Neuronal stem cell (in vitro differentiated cells): Measurements from ENCODE around the gene EML1.

ENCODE experiments used
- DNase-seq: peaks from one replicate; pipeline ENCODE4 v3.0.0-alpha.2; 2013; ENCODE audit warnings: low spot score
- H2AFZ ChIP-seq: one replicate; pipeline ENCODE4 v1.6.1; 2013; ENCODE audit warnings: mild to moderate bottlenecking, low read length, inconsistent platforms
- H2AK5ac ChIP-seq: 2 replicates; pipeline ENCODE4 v1.6.1; 2013; ENCODE audit warnings: low read depth, mild to moderate bottlenecking, inconsistent platforms, low read length, moderate library complexity, mixed read lengths
- H2BK120ac ChIP-seq: 2 replicates; pipeline ENCODE4 v1.6.1; 2013; ENCODE audit warnings: low read depth, mild to moderate bottlenecking, inconsistent platforms, low read length, moderate library complexity, mixed read lengths
- H2BK12ac ChIP-seq: one replicate; pipeline ENCODE4 v1.6.1; 2013; ENCODE audit warnings: low read length, inconsistent platforms
- H2BK15ac ChIP-seq: 2 replicates; pipeline ENCODE4 v1.6.1; 2013; ENCODE audit warnings: mild to moderate bottlenecking, low read length, inconsistent platforms, mixed read lengths
- H2BK5ac ChIP-seq: one replicate; pipeline ENCODE4 v1.6.1; 2013; ENCODE audit warnings: inconsistent platforms, mild to moderate bottlenecking, low read length, moderate library complexity
- H3K14ac ChIP-seq: one replicate; pipeline ENCODE4 v1.6.1; 2013; ENCODE audit warnings: low read length, inconsistent platforms
- H3K18ac ChIP-seq: 2 replicates; pipeline ENCODE4 v1.6.1; 2013; ENCODE audit warnings: low read length, inconsistent platforms
- H3K23ac ChIP-seq: 2 replicates; pipeline ENCODE4 v1.6.1; 2013; ENCODE audit warnings: low read depth, mild to moderate bottlenecking, mixed read lengths, low read length, inconsistent platforms; ENCODE audit not compliant: poor library complexity
- H3K27ac ChIP-seq: replicated peaks from 3 replicates; pipeline ENCODE4 v1.5.1; 2013; ENCODE audit warnings: low read length, inconsistent platforms
- H3K27me3 ChIP-seq, 3 experiments: 2 replicates each; pipeline ENCODE4 v1.6.1; 2013; ENCODE audit warnings: low read length in 3 of 3, mild to moderate bottlenecking in 2 of 3, inconsistent platforms in 1 of 3, low read depth in 1 of 3, mixed read lengths in 1 of 3, moderate library complexity in 1 of 3; ENCODE audit not compliant: control insufficient read depth in 3 of 3, insufficient read depth in 3 of 3
- H3K36me3 ChIP-seq, 2 donors: replicated peaks in 1 of 2; 2 replicates each; pipeline ENCODE4 v1.6.1; 2013; ENCODE audit warnings: low read length in 2 of 2; ENCODE audit not compliant: control insufficient read depth in 2 of 2, insufficient read depth in 2 of 2
- H3K4ac ChIP-seq: 2 replicates; pipeline ENCODE4 v1.6.1; 2013; ENCODE audit warnings: inconsistent platforms, mild to moderate bottlenecking, low read length, moderate library complexity
- H3K4me1 ChIP-seq, 2 donors: 1 replicate in 1 of 2; 2 replicates in 1 of 2; pipeline ENCODE4 v1.6.1; 2013; ENCODE audit warnings: low read length in 2 of 2, low read depth in 1 of 2; ENCODE audit not compliant: control insufficient read depth in 2 of 2, insufficient read depth in 1 of 2
- H3K4me2 ChIP-seq: one replicate; pipeline ENCODE4 v1.6.1; 2013; ENCODE audit warnings: mild to moderate bottlenecking, low read length, inconsistent platforms; ENCODE audit not compliant: insufficient read depth, poor library complexity, severe bottlenecking
- H3K4me3 ChIP-seq, 2 donors: 2 replicates each; pipeline ENCODE4 v1.5.1; 2013; ENCODE audit warnings: low read length in 2 of 2, mild to moderate bottlenecking in 2 of 2, inconsistent platforms in 1 of 2, moderate library complexity in 1 of 2
- H3K79me1 ChIP-seq: one replicate; pipeline ENCODE4 v1.6.1; 2013; ENCODE audit warnings: low read depth, mild to moderate bottlenecking, inconsistent platforms, low read length, moderate library complexity
- H3K9ac ChIP-seq: one replicate; pipeline ENCODE4 v1.6.1; 2013; ENCODE audit warnings: mild to moderate bottlenecking, low read depth, low read length, inconsistent platforms; ENCODE audit not compliant: poor library complexity
- H3K9me3 ChIP-seq, 2 donors: replicated peaks in 1 of 2; 2 replicates each; pipeline versions ENCODE3 to v1.6.1; 2013; ENCODE audit warnings: low read length in 2 of 2, mild to moderate bottlenecking in 2 of 2, inconsistent platforms in 1 of 2, low read depth in 1 of 2, mixed read lengths in 1 of 2, moderate library complexity in 1 of 2; ENCODE audit not compliant: control insufficient read depth in 2 of 2, insufficient read depth in 1 of 2
- H4K8ac ChIP-seq: one replicate; pipeline ENCODE4 v1.6.1; 2013; ENCODE audit warnings: low read depth, mild to moderate bottlenecking, inconsistent platforms, low read length, moderate library complexity
- H4K91ac ChIP-seq: one replicate; pipeline ENCODE4 v1.6.1; 2013; ENCODE audit warnings: low read length, low read depth, mild to moderate bottlenecking, inconsistent platforms; ENCODE audit not compliant: poor library complexity
- WGBS, 2 donors: extraction: QIAGEN DNeasy Blood & Tissue Kit; methylation state at CpG; one replicate each; pipeline ENCODE4 v1.1.7; 2013; ENCODE audit warnings: missing lambda C conversion rate in 2 of 2, mixed read lengths in 1 of 2; ENCODE audit not compliant: insufficient read length in 2 of 2, insufficient replicate concordance in 1 of 2; ENCODE audit errors: extremely low coverage in 2 of 2; 5-methylcytosine and 5-hydroxymethylcytosine counted together

The EML1 gene

DNA sequence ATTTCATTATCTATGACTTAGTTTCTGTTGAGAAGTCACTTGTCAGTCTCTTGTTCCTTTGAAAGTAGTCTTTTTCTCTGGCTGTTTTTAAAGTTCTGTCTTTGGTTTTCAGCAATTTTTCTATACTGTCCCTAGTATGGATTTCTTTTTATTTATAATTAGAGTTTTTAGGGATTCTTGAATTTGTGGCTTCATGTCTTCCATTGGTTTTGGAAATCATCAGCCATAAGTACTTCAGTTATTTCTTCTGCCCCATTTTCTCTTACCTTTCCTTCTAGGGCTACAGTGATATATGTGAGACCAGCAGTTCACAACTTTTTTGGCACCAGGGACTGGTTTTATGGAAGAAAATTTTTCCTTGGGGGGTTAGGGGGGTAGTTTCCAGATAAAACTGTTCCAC lies 182.0 kb downstream of the EML1 start:
- H2BK12ac ChIP-seq, result no peak overlapping the region
- no peak overlapping the region for H2BK120ac ChIP-seq
- peaks cover 15 to 44% of the 10 kb centered on the region in 2 donors for H3K9me3 ChIP-seq
- H2AFZ ChIP-seq, result no peak overlapping the region
- no peak overlapping the region for H2BK5ac ChIP-seq
- H3K27me3 ChIP-seq, result peaks cover 0 to 2% (median 0%) of the 10 kb centered on the region in 3 experiments
- H3K23ac ChIP-seq, result no peak overlapping the region
- no peak overlapping the region for H4K8ac ChIP-seq
- H3K9ac ChIP-seq, result no peak overlapping the region
- H3K36me3 ChIP-seq, result peaks cover 0 to 16% of the 10 kb centered on the region in 2 donors
- H2AK5ac ChIP-seq, result no peak overlapping the region
- peaks cover 4% of the 10 kb centered on the region for H3K79me1 ChIP-seq
- H3K4me2 ChIP-seq, result no peak overlapping the region
- no peak for DNase-seq
- no peak overlapping the region for H4K91ac ChIP-seq
- H2BK15ac ChIP-seq, result no peak overlapping the region
- no peak overlapping the region for H3K4me3 ChIP-seq
- H3K18ac ChIP-seq, result no peak overlapping the region
- H3K4ac ChIP-seq, result no peak overlapping the region
- no peak overlapping the region for H3K27ac ChIP-seq
- peaks cover 0 to 2% of the 10 kb centered on the region in 2 donors for H3K4me1 ChIP-seq
- H3K14ac ChIP-seq, result no peak overlapping the region

DNA sequence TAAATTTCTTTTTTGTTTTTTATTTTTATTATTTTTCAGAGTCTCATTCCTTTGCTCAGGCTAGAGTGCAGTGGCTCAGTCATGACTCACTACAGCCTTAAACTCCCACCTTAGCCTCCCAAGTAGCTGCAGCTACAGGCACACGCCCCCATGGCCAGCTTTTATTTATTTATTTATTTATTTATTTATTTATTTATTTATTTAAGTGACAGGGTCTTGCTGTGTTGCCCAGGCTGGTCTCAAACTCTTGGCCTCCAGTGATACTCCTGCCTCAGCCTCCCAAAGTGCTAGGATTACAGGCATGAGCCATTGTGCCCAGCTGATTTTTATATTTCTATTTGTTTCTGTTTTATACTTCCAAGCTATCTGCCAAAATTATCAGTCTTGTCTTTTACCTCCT lies 182.8 kb downstream of the EML1 start:
- peaks cover 11 to 35% of the 10 kb centered on the region in 2 donors for H3K9me3 ChIP-seq
- no peak overlapping the region for H2AK5ac ChIP-seq
- H3K27ac ChIP-seq, result no peak overlapping the region
- peaks cover 0 to under 1% of the 10 kb centered on the region in 2 donors for H3K4me1 ChIP-seq
- H3K4me3 ChIP-seq, result no peak overlapping the region
- no peak overlapping the region for H3K4me2 ChIP-seq
- peaks cover 0 to 16% of the 10 kb centered on the region in 2 donors for H3K36me3 ChIP-seq
- WGBS, 2 donors, result no CpG with 5 or more reads among the region's 1 CpG
- no peak overlapping the region for H2BK120ac ChIP-seq
- H4K91ac ChIP-seq, result no peak overlapping the region
- no peak overlapping the region for H2BK15ac ChIP-seq
- H3K9ac ChIP-seq, result no peak overlapping the region
- H2AFZ ChIP-seq, result no peak overlapping the region
- H2BK12ac ChIP-seq, result no peak overlapping the region
- no peak overlapping the region for H2BK5ac ChIP-seq
- H3K79me1 ChIP-seq, result peaks cover 4% of the 10 kb centered on the region
- DNase-seq, result no peak
- H3K4ac ChIP-seq, result no peak overlapping the region
- H3K14ac ChIP-seq, result no peak overlapping the region
- H3K27me3 ChIP-seq, result no peaks in the 10 kb centered on the region
- H3K23ac ChIP-seq, result no peak overlapping the region
- no peak overlapping the region for H4K8ac ChIP-seq
- H3K18ac ChIP-seq, result no peak overlapping the region

DNA sequence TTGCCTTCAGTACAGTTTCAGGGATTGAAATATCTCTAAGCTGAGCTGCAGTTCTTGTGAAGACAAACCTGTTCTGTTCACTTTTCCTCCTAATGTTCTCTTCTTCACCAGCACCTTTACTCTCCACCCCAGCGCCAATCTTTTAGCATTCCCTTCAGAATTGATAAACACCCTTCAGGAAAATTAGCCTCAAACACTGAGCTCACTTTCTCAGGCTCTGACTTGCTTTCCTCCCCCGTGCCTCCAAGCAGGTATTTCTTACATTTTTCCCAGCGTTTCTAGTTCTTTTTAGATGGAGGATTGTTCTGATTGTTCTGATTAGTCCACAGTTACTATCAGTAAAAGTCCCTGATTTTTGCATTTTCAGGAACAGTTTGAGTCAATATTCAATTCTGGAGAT lies 183.5 kb downstream of the EML1 start:
- Histone ChIP-seq H2BK15ac (no peak overlapping the region), H3K4ac (no peak overlapping the region), H3K4me1 (no peaks in the 10 kb centered on the region), H3K79me1 (peaks cover 4% of the 10 kb centered on the region), H2BK12ac (no peak overlapping the region), H3K18ac (no peak overlapping the region), H4K91ac (no peak overlapping the region), H3K23ac (no peak overlapping the region), H3K27me3 (no peaks in the 10 kb centered on the region), H3K14ac (no peak overlapping the region), H3K36me3 (peaks cover 0 to 16% of the 10 kb centered on the region in 2 donors), H3K27ac (no peak overlapping the region), H2BK120ac (no peak overlapping the region), H2AK5ac (no peak overlapping the region), H4K8ac (no peak overlapping the region), H3K4me3 (no peak overlapping the region), H3K4me2 (no peak overlapping the region), H2AFZ (no peak overlapping the region), H2BK5ac (no peak overlapping the region), H3K9me3 (peaks cover 11 to 35% of the 10 kb centered on the region in 2 donors), H3K9ac (no peak overlapping the region)
- WGBS, 2 donors, result no CpG with 5 or more reads among the region's 3 CpGs
- no peak for DNase-seq

DNA sequence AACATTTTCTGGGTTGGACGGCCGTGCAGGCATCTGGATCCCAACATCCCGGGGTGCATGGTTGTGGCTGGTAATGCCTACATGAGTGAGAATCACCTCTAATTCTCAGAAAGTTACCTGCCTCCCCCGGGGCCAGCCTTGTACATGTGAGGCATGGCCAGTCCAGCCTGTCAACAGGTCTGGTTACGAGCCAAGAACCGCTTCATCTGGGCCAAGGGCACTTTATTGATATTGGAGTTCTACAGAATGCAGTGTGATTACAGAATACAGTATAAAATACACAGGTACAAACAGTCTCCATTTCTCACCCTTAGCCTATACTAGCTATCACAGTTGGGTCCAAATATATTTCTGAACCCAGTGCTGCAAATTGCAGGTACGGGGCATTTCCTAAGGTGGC lies 187.1 kb downstream of the EML1 start:
- Histone ChIP-seq H4K8ac (no peak overlapping the region), H3K9me3 (peaks cover 4 to 12% of the 10 kb centered on the region in 2 donors), H2AFZ (no peak overlapping the region), H3K18ac (no peak overlapping the region), H3K27me3 (no peaks in the 10 kb centered on the region), H2BK15ac (no peak overlapping the region), H3K4me2 (no peak overlapping the region), H3K4me1 (no peaks in the 10 kb centered on the region), H2BK5ac (no peak overlapping the region), H3K27ac (no peak overlapping the region), H3K79me1 (peaks cover 3% of the 10 kb centered on the region), H3K4ac (no peak overlapping the region), H3K23ac (no peak overlapping the region), H3K9ac (no peak overlapping the region), H4K91ac (no peak overlapping the region), H3K4me3 (no peak overlapping the region), H2AK5ac (no peak overlapping the region), H2BK12ac (no peak overlapping the region), H3K14ac (no peak overlapping the region), H2BK120ac (no peak overlapping the region), H3K36me3 (peaks cover 0 to 18% of the 10 kb centered on the region in 2 donors)
- no CpG with 5 or more reads among the region's 7 CpGs for WGBS, 2 donors
- no peak for DNase-seq
